Ascending aorta (tissue), 2 donors: ENCODE measurements around the gene AMBN. TPM values are rescaled to one million over a fixed set of nuclear protein-coding genes. Genes with fewer than 3 reads are reported as not detected.

Source experiments
- DNase-seq, 2 donors: peaks; one replicate each; pipeline ENCODE4 v3.0.0-alpha.2; 2019; ENCODE audit warnings: low spot score in 2 of 2
- H3K27ac ChIP-seq, 2 donors: fragments of 200-600 bp; sonication (generic); one replicate each; pipeline ENCODE4 v1.5.1; 2016 to 2017; ENCODE audit warnings: mild to moderate bottlenecking in 1 of 2
- H3K27me3 ChIP-seq: fragments of 200-600 bp; sonication (generic); one replicate; pipeline ENCODE4 v1.5.1; 2017
- H3K36me3 ChIP-seq, 2 donors: fragments of 200-600 bp; sonication (generic); one replicate each; pipeline ENCODE4 v1.5.1; 2016
- H3K4me1 ChIP-seq, 2 donors: fragments of 200-600 bp; sonication (generic); one replicate each; pipeline ENCODE4 v1.5.1; 2016 to 2017; ENCODE audit warnings: mild to moderate bottlenecking in 1 of 2
- H3K4me3 ChIP-seq, 2 donors: fragments of 200-600 bp; sonication (generic); one replicate each; pipeline ENCODE4 v1.5.1; 2016 to 2017; ENCODE audit warnings: mild to moderate bottlenecking in 1 of 2
- H3K9me3 ChIP-seq, 2 donors: fragments of 200-600 bp; sonication (generic); one replicate each; pipeline ENCODE4 v1.5.1; 2016
- intact Hi-C: fragments of 100-400 bp; cut with DNase I; formaldehyde crosslinking; loops from one replicate; pipeline ENCODE4 v1.15.1; 2023
- total RNA-seq: library from RNA; depleted of rRNA; stranded (reverse); fragments of >200 nt; gene quantifications from one replicate; pipeline ENCODE4 v1.1.0, GENCODE V29; 2016
- TF ChIP-seq, protein P1 (sequence below), 3 experiments: fragments of 200-600 bp in 2 of 3; fragments of 450-650 bp in 1 of 3; sonication (generic) in 2 of 3; IDR thresholded peaks; one replicate each; pipeline ENCODE4 v1.5.1; 2016 to 2019; ENCODE audit warnings: antibody characterized with exemption in 3 of 3, mild to moderate bottlenecking in 1 of 3, moderate library complexity in 1 of 3

The AMBN gene, protein sequence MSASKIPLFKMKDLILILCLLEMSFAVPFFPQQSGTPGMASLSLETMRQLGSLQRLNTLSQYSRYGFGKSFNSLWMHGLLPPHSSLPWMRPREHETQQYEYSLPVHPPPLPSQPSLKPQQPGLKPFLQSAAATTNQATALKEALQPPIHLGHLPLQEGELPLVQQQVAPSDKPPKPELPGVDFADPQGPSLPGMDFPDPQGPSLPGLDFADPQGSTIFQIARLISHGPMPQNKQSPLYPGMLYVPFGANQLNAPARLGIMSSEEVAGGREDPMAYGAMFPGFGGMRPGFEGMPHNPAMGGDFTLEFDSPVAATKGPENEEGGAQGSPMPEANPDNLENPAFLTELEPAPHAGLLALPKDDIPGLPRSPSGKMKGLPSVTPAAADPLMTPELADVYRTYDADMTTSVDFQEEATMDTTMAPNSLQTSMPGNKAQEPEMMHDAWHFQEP
- total RNA-seq: not detected

DNA sequence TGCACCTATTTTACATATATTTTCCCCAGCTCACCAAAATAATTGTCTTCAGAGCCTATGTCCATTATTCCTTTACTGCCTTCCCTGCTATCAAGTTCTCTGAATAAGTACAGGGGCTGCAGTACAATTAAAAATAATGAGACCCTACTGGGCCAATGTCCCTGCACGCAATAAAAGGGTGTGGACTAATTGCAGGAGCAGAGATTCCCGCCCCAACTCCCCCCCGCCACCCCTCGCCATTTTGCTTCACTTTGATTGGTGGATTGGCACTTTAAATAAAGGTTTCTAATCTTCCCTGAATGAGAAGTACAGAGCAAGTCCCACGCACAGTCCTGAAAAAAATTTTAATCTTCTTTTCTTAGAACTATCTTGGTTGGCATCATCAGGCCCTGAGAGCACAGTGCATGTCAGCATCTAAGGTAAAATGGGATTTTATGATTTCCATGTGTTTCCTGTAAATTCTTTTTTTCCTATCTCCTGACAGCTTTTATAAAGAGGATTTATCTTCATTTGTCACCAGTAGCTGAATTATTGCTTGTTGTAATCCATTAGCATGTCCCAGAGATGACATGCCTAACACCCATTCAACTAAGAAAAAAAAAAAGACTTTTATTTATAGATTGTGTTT, at the start of gene AMBN:
Gene AMBN, plus strand, starts transcription at position 302 of the 628 bp plus-strand sequence. Its CDS starts 103 bp downstream, at position 405.
- Histone ChIP-seq H3K27me3 (no peaks in the 10 kb centered on the region), H3K9me3 (no peaks in the 10 kb centered on the region), H3K4me1 (no peaks in the 10 kb centered on the region), H3K36me3 (no peaks in the 10 kb centered on the region), H3K4me3 (no peak within 1 kb of the TSS), H3K27ac (no peak within 1 kb of the TSS)
- intact Hi-C loops: no loop called here
- TF ChIP-seq, protein P1, sequence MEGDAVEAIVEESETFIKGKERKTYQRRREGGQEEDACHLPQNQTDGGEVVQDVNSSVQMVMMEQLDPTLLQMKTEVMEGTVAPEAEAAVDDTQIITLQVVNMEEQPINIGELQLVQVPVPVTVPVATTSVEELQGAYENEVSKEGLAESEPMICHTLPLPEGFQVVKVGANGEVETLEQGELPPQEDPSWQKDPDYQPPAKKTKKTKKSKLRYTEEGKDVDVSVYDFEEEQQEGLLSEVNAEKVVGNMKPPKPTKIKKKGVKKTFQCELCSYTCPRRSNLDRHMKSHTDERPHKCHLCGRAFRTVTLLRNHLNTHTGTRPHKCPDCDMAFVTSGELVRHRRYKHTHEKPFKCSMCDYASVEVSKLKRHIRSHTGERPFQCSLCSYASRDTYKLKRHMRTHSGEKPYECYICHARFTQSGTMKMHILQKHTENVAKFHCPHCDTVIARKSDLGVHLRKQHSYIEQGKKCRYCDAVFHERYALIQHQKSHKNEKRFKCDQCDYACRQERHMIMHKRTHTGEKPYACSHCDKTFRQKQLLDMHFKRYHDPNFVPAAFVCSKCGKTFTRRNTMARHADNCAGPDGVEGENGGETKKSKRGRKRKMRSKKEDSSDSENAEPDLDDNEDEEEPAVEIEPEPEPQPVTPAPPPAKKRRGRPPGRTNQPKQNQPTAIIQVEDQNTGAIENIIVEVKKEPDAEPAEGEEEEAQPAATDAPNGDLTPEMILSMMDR (IDR thresholded peaks at IDR 0.05): no peak
- DNase-seq: no peak

DNA sequence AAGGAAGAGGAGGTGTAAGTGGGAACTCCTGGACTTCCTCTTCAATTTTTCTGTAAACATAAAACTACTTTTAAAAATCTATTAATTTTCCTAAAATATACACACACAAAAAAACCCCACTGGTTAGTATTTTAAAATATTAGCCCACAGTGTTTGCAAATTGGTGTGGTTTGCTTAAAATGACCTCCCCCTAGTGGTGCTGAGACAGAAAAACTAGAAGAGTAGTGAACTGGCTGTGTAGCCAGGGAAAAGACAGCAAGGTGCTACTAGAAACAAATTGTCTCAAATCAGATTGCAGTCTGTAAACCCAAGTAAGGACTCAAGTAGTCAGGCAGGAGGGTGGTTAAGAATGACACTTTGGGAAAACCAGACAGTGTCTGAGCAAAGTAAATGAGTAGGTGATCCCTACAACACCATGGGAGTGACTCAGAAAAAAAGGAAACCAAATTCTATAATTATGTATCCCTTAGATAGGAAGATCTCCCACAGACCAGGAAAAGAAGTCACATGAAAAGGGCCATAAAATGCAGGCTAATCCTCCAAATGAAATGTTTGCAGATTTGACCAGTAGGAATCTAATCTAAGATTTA, 47.7 kb upstream of the AMBN start:
- no peaks in the 10 kb centered on the region for H3K4me1 ChIP-seq
- H3K27me3 ChIP-seq: no peaks in the 10 kb centered on the region
- no peak overlapping the region for H3K4me3 ChIP-seq
- DNase-seq: no peak
- intact Hi-C loops: no loop called here
- TF ChIP-seq, protein P1 (IDR thresholded peaks at IDR 0.05): peak in 1 of 3 experiments; percentile 20
- no peaks in the 10 kb centered on the region for H3K9me3 ChIP-seq
- no peak overlapping the region for H3K27ac ChIP-seq
- no peaks in the 10 kb centered on the region for H3K36me3 ChIP-seq

DNA sequence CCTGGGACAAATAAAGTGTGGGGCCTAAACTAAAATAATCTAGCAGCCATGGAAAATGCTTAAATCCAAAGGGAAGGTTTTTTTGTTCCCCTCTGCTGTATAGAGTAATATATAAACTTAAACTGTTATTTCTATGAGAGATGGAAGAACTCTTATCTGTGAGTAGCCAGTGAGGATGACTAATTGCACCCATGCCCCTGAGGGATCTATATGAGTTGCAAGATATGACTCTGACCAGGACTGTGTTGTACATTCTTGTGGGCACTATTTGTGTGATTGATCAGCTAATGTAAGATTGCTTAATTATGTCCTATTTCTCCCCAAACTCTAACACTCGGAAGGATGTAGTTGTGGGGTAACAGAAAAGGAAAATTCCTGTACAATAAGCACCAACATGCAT, 35.2 kb upstream of the AMBN start:
- Histone ChIP-seq H3K4me3 (no peak overlapping the region), H3K27ac (no peak overlapping the region), H3K27me3 (no peaks in the 10 kb centered on the region), H3K4me1 (peaks cover 0 to 3% of the 10 kb centered on the region in 2 donors), H3K9me3 (no peaks in the 10 kb centered on the region), H3K36me3 (no peaks in the 10 kb centered on the region)
- intact Hi-C loops: no loop called here
- TF ChIP-seq, protein P1 (IDR thresholded peaks at IDR 0.05): no peak
- DNase-seq: no peak

DNA sequence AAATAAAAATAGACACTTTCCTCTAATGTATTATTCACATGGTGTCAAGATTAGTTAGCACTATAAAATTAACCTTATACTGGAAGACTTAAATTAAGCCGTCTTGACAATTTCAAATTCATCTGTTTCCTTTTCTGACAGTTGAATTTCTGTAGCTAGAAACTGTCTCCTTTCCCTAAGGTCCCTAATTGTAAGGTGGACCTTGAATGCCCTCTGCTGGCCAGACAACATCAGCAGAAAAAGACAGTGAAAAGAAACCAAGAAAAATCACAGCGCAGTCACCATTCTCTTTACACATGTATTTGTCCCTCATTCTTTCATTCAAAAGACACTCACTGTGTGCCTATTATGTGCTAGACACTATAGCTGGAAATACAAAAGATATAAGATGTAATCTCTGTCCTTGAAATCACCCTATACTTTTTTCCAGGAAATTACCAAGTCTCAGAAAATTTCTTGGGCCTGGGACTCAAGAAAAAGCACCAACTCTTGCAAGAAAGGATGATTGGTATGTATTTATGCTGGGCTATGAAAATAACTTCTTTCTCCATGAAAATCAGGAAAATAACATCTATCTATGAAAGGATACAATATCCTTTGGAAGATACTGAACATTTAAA, 32.7 kb upstream of the AMBN start:
- Histone ChIP-seq H3K36me3 (no peaks in the 10 kb centered on the region), H3K27me3 (no peaks in the 10 kb centered on the region), H3K4me3 (no peak overlapping the region), H3K9me3 (no peaks in the 10 kb centered on the region), H3K27ac (no peak overlapping the region), H3K4me1 (peaks cover 0 to 3% of the 10 kb centered on the region in 2 donors)
- no peak for DNase-seq
- intact Hi-C loops: no loop called here
- TF ChIP-seq, protein P1 (IDR thresholded peaks at IDR 0.05): peak; percentile 29 to 72 (median 53)

DNA sequence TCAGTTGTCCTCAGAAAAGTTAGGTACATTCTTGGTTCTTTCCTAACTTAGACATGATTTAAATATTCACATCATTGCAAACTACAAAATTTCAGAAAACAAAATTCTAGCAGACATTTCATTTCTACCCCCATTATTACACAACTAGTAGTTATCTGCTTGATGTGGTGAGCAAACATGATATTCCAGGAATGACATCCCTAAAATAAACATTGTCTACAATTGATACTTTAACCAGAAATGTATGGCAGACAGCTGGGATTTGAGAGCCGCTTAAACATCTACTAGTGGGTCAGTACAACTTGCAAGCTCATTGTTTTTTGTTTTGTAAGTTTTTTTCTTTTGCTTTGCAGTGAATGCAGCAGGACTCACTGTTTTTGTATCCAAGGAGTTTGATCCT, 32.1 kb upstream of the AMBN start:
- intact Hi-C loops: no loop called here
- no peak for DNase-seq

More for the DNA sequence above, 32.1 kb upstream of the AMBN start:
- H3K4me3 ChIP-seq: no peak overlapping the region
- TF ChIP-seq, protein P1 (IDR thresholded peaks at IDR 0.05): no peak
- H3K4me1 ChIP-seq: peaks cover 0 to 3% of the 10 kb centered on the region in 2 donors
- no peaks in the 10 kb centered on the region for H3K27me3 ChIP-seq
- no peak overlapping the region for H3K27ac ChIP-seq
- no peaks in the 10 kb centered on the region for H3K36me3 ChIP-seq
- no peaks in the 10 kb centered on the region for H3K9me3 ChIP-seq
